GM19351 (cell line): ENCODE data around the gene B3GAT1.

Experiments
- ATAC-seq: cut with Tn5 transposase; IDR thresholded peaks from one replicate; pipeline ENCODE4 v1.9.1; 2021; ENCODE audit warnings: mild to moderate bottlenecking, moderate library complexity; ENCODE audit not compliant: unreplicated experiment

B3GAT1 gene

GRCh38 chr11:134339756-134340155, 72.3 kb downstream of the B3GAT1 start:
- no peak for ATAC-seq

- ATAC-seq: no peak
These were observed 73.4 kb downstream of the B3GAT1 start for GRCh38 chr11:134338654-134339053.

GRCh38 chr11:134338068-134338467, 74.0 kb downstream of the B3GAT1 start:
- ATAC-seq: no peak

- ATAC-seq: no peak
These were observed 75.0 kb downstream of the B3GAT1 start for GRCh38 chr11:134337051-134337450.

GRCh38 chr11:134334796-134335571, 77.1 kb downstream of the B3GAT1 start:
- ATAC-seq: no peak

GRCh38 chr11:134333946-134334345, 78.1 kb downstream of the B3GAT1 start:
- no peak for ATAC-seq

GRCh38 chr11:134333312-134333711, 78.7 kb downstream of the B3GAT1 start:
- no peak for ATAC-seq

GRCh38 chr11:134332782-134333181, 79.3 kb downstream of the B3GAT1 start:
- ATAC-seq: no peak

GRCh38 chr11:134332189-134332631, 79.8 kb downstream of the B3GAT1 start:
- peak; percentile 35 for ATAC-seq

- ATAC-seq: peak; percentile 92
These were observed 80.5 kb downstream of the B3GAT1 start, which contains the start of gene GLB1L2 for GRCh38 chr11:134331354-134332188. Gene GLB1L2 (plus strand): TSS chr11:134331988. CDS start chr11:134332062, 74 bp downstream.

GRCh38 chr11:134330611-134331353, 81.3 kb downstream of the B3GAT1 start:
- ATAC-seq: no peak
